Activated CD8-positive, alpha-beta memory T cell treated with anti-CD3 and anti-CD28 coated beads for 48 hours (primary cell): ENCODE data around the gene OTUB1.

Experiments used
- DNase-seq, 3 experiments: peaks; one replicate each; pipeline ENCODE4 v3.0.0-alpha.2; 2020; ENCODE audit warnings: low read depth in 2 of 3, low spot score in 2 of 3

Gene OTUB1

GRCh38 chr11:64022125-64022784, 36.0 kb downstream of the OTUB1 start:
- DNase-seq, result no peak

- DNase-seq, result no peak
These were observed 37.8 kb downstream of the OTUB1 start for GRCh38 chr11:64023712-64024710.

- DNase-seq, result no peak
These were observed 39.0 kb downstream of the OTUB1 start for GRCh38 chr11:64025205-64025604.

- no peak for DNase-seq
These were observed 40.5 kb downstream of the OTUB1 start for GRCh38 chr11:64026575-64027205.

- DNase-seq, result no peak
These were observed 41.6 kb downstream of the OTUB1 start for GRCh38 chr11:64027651-64028397.

- no peak for DNase-seq
These were observed 42.3 kb downstream of the OTUB1 start for GRCh38 chr11:64028398-64029115.

- no peak for DNase-seq
These were observed 43.5 kb downstream of the OTUB1 start for GRCh38 chr11:64029773-64030172.

GRCh38 chr11:64031001-64031400, 44.8 kb downstream of the OTUB1 start:
- DNase-seq, result no peak

GRCh38 chr11:64032050-64032449, 45.8 kb downstream of the OTUB1 start:
- no peak for DNase-seq

- no peak for DNase-seq
These were observed 48.2 kb downstream of the OTUB1 start for GRCh38 chr11:64034411-64034811.

- no peak for DNase-seq
These were observed 48.9 kb downstream of the OTUB1 start for GRCh38 chr11:64035081-64035524.

GRCh38 chr11:64035576-64035975, 49.3 kb downstream of the OTUB1 start, which contains the start of gene FLRT1:
Gene FLRT1, plus strand, starts transcription at chr11:64035931. Its CDS starts 80,337 bp downstream, at chr11:64116268.
- DNase-seq, result no peak

- no peak for DNase-seq
These were observed 50.1 kb downstream of the OTUB1 start for GRCh38 chr11:64036087-64037026.

GRCh38 chr11:64037027-64037634, 50.9 kb downstream of the OTUB1 start:
- DNase-seq, result no peak

- no peak for DNase-seq
These were observed 52.3 kb downstream of the OTUB1 start for GRCh38 chr11:64038500-64038899.

- DNase-seq, result no peak
These were observed 52.9 kb downstream of the OTUB1 start for GRCh38 chr11:64039012-64039665.

GRCh38 chr11:64040684-64041322, 54.6 kb downstream of the OTUB1 start:
- DNase-seq, result no peak

GRCh38 chr11:64041846-64042245, 55.6 kb downstream of the OTUB1 start:
- no peak for DNase-seq
